H1 (cell line): ENCODE data around the gene EPG5. TPM values are rescaled to one million over a fixed set of nuclear protein-coding genes. Genes with fewer than 3 reads are reported as not detected.
A peak's percentile ranks its signal among the peaks of the same experiment; 100 is the strongest.

Experiments
- BACH1 ChIP-seq: IDR thresholded peaks from 2 replicates; pipeline ENCODE4 v1.6.1; 2012; ENCODE audit warnings: low read length, improper control_type of control experiment
- BCL11A ChIP-seq, 2 experiments: IDR thresholded peaks; one replicate each; pipeline ENCODE4 v1.6.1; 2011; ENCODE audit warnings: low read depth in 2 of 2, low read length in 2 of 2, mild to moderate bottlenecking in 2 of 2
- CBX5 ChIP-seq: fragments of 300-800, 300-1000 bp; sonication (generic); IDR thresholded peaks from 2 replicates; pipeline ENCODE4 v1.7.1; 2016; ENCODE audit warnings: antibody characterized with exemption, low read length, low read depth
- CHD1 ChIP-seq: IDR thresholded peaks from 2 replicates; pipeline ENCODE4 v1.6.1; 2012; ENCODE audit warnings: low read depth, low read length, improper control_type of control experiment
- CREB1 ChIP-seq: IDR thresholded peaks from 2 replicates; pipeline ENCODE4 v1.6.1; 2012; ENCODE audit warnings: inconsistent platforms
- E2F6 ChIP-seq: IDR thresholded peaks from 2 replicates; pipeline ENCODE4 v1.6.1; 2012; ENCODE audit warnings: inconsistent platforms
- EP300 ChIP-seq, 2 experiments: IDR thresholded peaks; 1 replicate in 1 of 2; 2 replicates in 1 of 2; pipeline ENCODE4 v1.6.1; 2011 to 2012; ENCODE audit warnings: low read depth in 2 of 2, low read length in 2 of 2, mild to moderate bottlenecking in 2 of 2, borderline replicate concordance in 1 of 2, inconsistent platforms in 1 of 2, moderate library complexity in 1 of 2
- EZH2 ChIP-seq: fragments of 200-600 bp; sonication (generic); IDR thresholded peaks from 2 replicates; pipeline ENCODE4 v1.7.1; 2012; ENCODE audit warnings: low read depth, mild to moderate bottlenecking, moderate library complexity, low read length, inconsistent platforms; ENCODE audit not compliant: severe bottlenecking
- HDAC2 ChIP-seq, 2 experiments: fragments of 300-600 bp in 1 of 2; sonication (generic) in 1 of 2; IDR thresholded peaks; 2 replicates each; pipeline ENCODE4 v1.6.1; 2011 to 2012; ENCODE audit warnings: low read depth in 2 of 2, low read length in 2 of 2, mild to moderate bottlenecking in 2 of 2, moderate library complexity in 2 of 2, borderline replicate concordance in 1 of 2, inconsistent platforms in 1 of 2
- HDAC6 ChIP-seq: IDR thresholded peaks from one replicate; pipeline ENCODE4 v1.7.1; 2012; ENCODE audit warnings: low read depth, mild to moderate bottlenecking, inconsistent platforms, low read length, moderate library complexity
- JUN ChIP-seq: IDR thresholded peaks from 2 replicates; pipeline ENCODE4 v1.6.1; 2011; ENCODE audit warnings: low read depth, mild to moderate bottlenecking, improper control_type of control experiment, low read length
- JUND ChIP-seq: IDR thresholded peaks from 2 replicates; pipeline ENCODE4 v1.6.1; 2011; ENCODE audit warnings: mild to moderate bottlenecking, improper control_type of control experiment, low read length
- NRF1 ChIP-seq: IDR thresholded peaks from 2 replicates; pipeline ENCODE4 v1.6.1; 2011; ENCODE audit warnings: mild to moderate bottlenecking, low read depth, low read length, improper control_type of control experiment
- PHF8 ChIP-seq: fragments of 200-600 bp; sonication (generic); conservative IDR thresholded peaks from 2 replicates; pipeline ENCODE4 v1.7.1; 2012; ENCODE audit warnings: low read depth, mild to moderate bottlenecking, inconsistent platforms, low read length, moderate library complexity
- POLR2A ChIP-seq, 2 experiments: IDR thresholded peaks; 1 replicate in 1 of 2; 2 replicates in 1 of 2; pipeline ENCODE4 v1.6.1; 2011; ENCODE audit warnings: low read depth in 2 of 2, low read length in 2 of 2, mild to moderate bottlenecking in 2 of 2; ENCODE audit errors: control extremely low read depth in 1 of 2
- POU5F1 ChIP-seq: IDR thresholded peaks from 2 replicates; pipeline ENCODE4 v1.6.1; 2011; ENCODE audit warnings: low read depth, mild to moderate bottlenecking, low read length, moderate library complexity
- RBBP5 ChIP-seq: IDR thresholded peaks from 2 replicates; pipeline ENCODE4 v1.7.1; 2012; ENCODE audit warnings: low read depth, mild to moderate bottlenecking, inconsistent platforms, low read length, moderate library complexity, borderline replicate concordance
- RFX5 ChIP-seq: IDR thresholded peaks from 2 replicates; pipeline ENCODE4 v1.6.1; 2011; ENCODE audit warnings: low read depth, low read length, improper control_type of control experiment, borderline replicate concordance
- SIN3A ChIP-seq, 2 experiments: IDR thresholded peaks in 1 of 2; conservative IDR thresholded peaks in 1 of 2; 2 replicates each; pipeline ENCODE4 v1.6.1; 2011 to 2012; ENCODE audit warnings: low read length in 2 of 2, improper control_type of control experiment in 1 of 2, low read depth in 1 of 2, mild to moderate bottlenecking in 1 of 2
- SIRT6 ChIP-seq: IDR thresholded peaks from one replicate; pipeline ENCODE4 v1.7.1; 2012; ENCODE audit warnings: low read length, inconsistent platforms
- SP1 ChIP-seq: IDR thresholded peaks from 2 replicates; pipeline ENCODE4 v1.6.1; 2011; ENCODE audit warnings: low read depth, low read length
- TCF12 ChIP-seq: IDR thresholded peaks from 2 replicates; pipeline ENCODE4 v1.6.1; 2011; ENCODE audit warnings: low read depth, mild to moderate bottlenecking, low read length
- TEAD4 ChIP-seq: IDR thresholded peaks from 2 replicates; pipeline ENCODE4 v1.6.1; 2012; ENCODE audit warnings: low read depth, low read length, inconsistent platforms, mixed read lengths
- ZNF274 ChIP-seq: IDR thresholded peaks from 2 replicates; pipeline ENCODE4 v1.7.0; 2012; ENCODE audit warnings: low read length, borderline replicate concordance; ENCODE audit errors: extremely low read depth
- polyA plus RNA-seq, 7 experiments: library from polyadenylated mRNA; depleted of rRNA in 3 of 7; stranded (reverse) in 5 of 7; unstranded in 2 of 7; fragments of >200 nt in 5 of 7; fragments of 200-250 nt in 2 of 7; gene quantifications; 1 replicate in 5 of 7; 2 replicates in 1 of 7; 4 replicates in 1 of 7; pipeline versions ENCODE4 v1.2.1 to v1.2.3, GENCODE V29; 2011 to 2013; ENCODE audit warnings: missing spikeins in 2 of 7, mixed read lengths in 2 of 7
- total RNA-seq: library from RNA; stranded (reverse); fragmentation: NEBNext Ultra II Directional; extraction: Animal tissue kit (Norgen Biotek cat#: 25700); gene quantifications from 2 replicates; pipeline ENCODE4 v1.2.1, GENCODE V29; 2021
- TF ChIP-seq, protein P1 (sequence below): IDR thresholded peaks from 2 replicates; pipeline ENCODE4 v1.6.1; 2011; ENCODE audit warnings: low read depth, mild to moderate bottlenecking, low read length; ENCODE audit not compliant: insufficient read depth

EPG5 gene
- total and polyA plus RNA-seq, 2 of the 8 experiments (the other 6 are each of a cell fraction or from before 2014, with no cell fraction given), result 14.1 to 18.3 TPM

- TF ChIP-seq HDAC2 (IDR thresholded peaks at IDR 0.05; ENCODE audit: borderline replicate concordance in 1 of 2, low read depth in 2 of 2, low read length in 2 of 2) (no peak), JUND (peak; percentile 96), SP1 (no peak), EZH2 (no peak), SIN3A (conservative IDR thresholded peaks at IDR 0.05 in 1 of 2, IDR thresholded peaks at IDR 0.05 in 1 of 2; ENCODE audit: low read depth in 1 of 2, low read length in 2 of 2) (no peak), ZNF274 (no peak), HDAC6 (no peak), NRF1 (no peak), CBX5 (no peak), RFX5 (no peak), POU5F1 (0 out of 2 replicates have a peak, but pooled peaks have one; percentile 24), POLR2A (IDR thresholded peaks at IDR 0.05; ENCODE audit: control extremely low read depth in 1 of 2, low read depth in 2 of 2, low read length in 2 of 2) (no peak; a peak in 1 of 3 replicates), BCL11A (IDR thresholded peaks at IDR 0.05; ENCODE audit: low read depth in 2 of 2, low read length in 2 of 2) (no peak), JUN (peak; percentile 45; the same call in 1 of the 2 replicates), CREB1 (no peak), BACH1 (no peak), TEAD4 (peak; percentile 61), E2F6 (no peak), SIRT6 (no peak), RBBP5 (no peak), CHD1 (no peak), PHF8 (no peak), TCF12 (peak; percentile 84; the same call in 1 of the 2 replicates), EP300 (IDR thresholded peaks at IDR 0.05; ENCODE audit: borderline replicate concordance in 1 of 2, low read depth in 2 of 2, low read length in 2 of 2) (0 out of 3 replicates have a peak, but pooled peaks of 1 of the 2 experiments have one; percentile 19)
- TF ChIP-seq, protein P1, sequence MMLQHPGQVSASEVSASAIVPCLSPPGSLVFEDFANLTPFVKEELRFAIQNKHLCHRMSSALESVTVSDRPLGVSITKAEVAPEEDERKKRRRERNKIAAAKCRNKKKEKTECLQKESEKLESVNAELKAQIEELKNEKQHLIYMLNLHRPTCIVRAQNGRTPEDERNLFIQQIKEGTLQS, result 0 out of 2 replicates have a peak, but pooled peaks have one; percentile 22
These were observed 11.0 kb upstream of the EPG5 start (continued) for GRCh38 chr18:45978084-45978483.
